WTC11 (cell line): ENCODE data around the gene ARHGAP10.

Source experiments
- CBFB ChIP-seq: sonication (generic); formaldehyde crosslinking; IDR thresholded peaks from 2 replicates; pipeline ENCODE4 v1.8.1; 2022; ENCODE audit warnings: mild to moderate bottlenecking, low read depth, missing genetic modification reagents
- CTCF ChIP-seq: fragments of 200-600 bp; IDR thresholded peaks from 2 replicates; pipeline ENCODE4 v1.8.0; 2022; ENCODE audit warnings: antibody characterized with exemption
- ELF4 ChIP-seq: sonication (generic); formaldehyde crosslinking; IDR thresholded peaks from 2 replicates; pipeline ENCODE4 v1.8.1; 2022; ENCODE audit warnings: low read depth, mild to moderate bottlenecking, moderate library complexity, missing genetic modification reagents
- JUN ChIP-seq: sonication (generic); formaldehyde crosslinking; IDR thresholded peaks from 2 replicates; pipeline ENCODE4 v1.8.0; 2023; ENCODE audit warnings: mild to moderate bottlenecking, missing genetic modification reagents
- NR2C2 ChIP-seq: sonication (generic); formaldehyde crosslinking; IDR thresholded peaks from 2 replicates; pipeline ENCODE4 v1.8.0; 2022; ENCODE audit warnings: mild to moderate bottlenecking, missing genetic modification reagents
- PRDM15 ChIP-seq: sonication (generic); formaldehyde crosslinking; IDR thresholded peaks from 2 replicates; pipeline ENCODE4 v1.8.0; 2022; ENCODE audit warnings: missing genetic modification reagents
- SMAD3 ChIP-seq: sonication (generic); formaldehyde crosslinking; IDR thresholded peaks from 2 replicates; pipeline ENCODE4 v1.8.0; 2022; ENCODE audit warnings: missing genetic modification reagents, mild to moderate bottlenecking, borderline replicate concordance
- SOX15 ChIP-seq: fragments of 250-450 bp; sonication (Bioruptor Pico); IDR thresholded peaks from 2 replicates; pipeline ENCODE4 v1.9.0; 2021; ENCODE audit warnings: mild to moderate bottlenecking
- TCF7 ChIP-seq: sonication (generic); formaldehyde crosslinking; IDR thresholded peaks from 2 replicates; pipeline ENCODE4 v1.8.0; 2022; ENCODE audit warnings: mild to moderate bottlenecking, low read depth, missing genetic modification reagents, moderate library complexity
- TEAD4 ChIP-seq: sonication (generic); formaldehyde crosslinking; IDR thresholded peaks from 2 replicates; pipeline ENCODE4 v1.8.0; 2022; ENCODE audit warnings: mild to moderate bottlenecking, missing genetic modification reagents
- TP53 ChIP-seq: sonication (generic); formaldehyde crosslinking; IDR thresholded peaks from 2 replicates; pipeline ENCODE4 v1.8.1; 2023; ENCODE audit warnings: mild to moderate bottlenecking, missing genetic modification reagents
- ZNF512 ChIP-seq: sonication (generic); formaldehyde crosslinking; IDR thresholded peaks from 2 replicates; pipeline ENCODE4 v1.8.1; 2022; ENCODE audit warnings: missing genetic modification reagents, borderline replicate concordance
- TF ChIP-seq, protein P1 (sequence below): sonication (generic); formaldehyde crosslinking; IDR thresholded peaks from 2 replicates; pipeline ENCODE4 v1.8.1; 2022; ENCODE audit warnings: low read depth, mild to moderate bottlenecking, moderate library complexity, missing genetic modification reagents, borderline replicate concordance

DNA sequence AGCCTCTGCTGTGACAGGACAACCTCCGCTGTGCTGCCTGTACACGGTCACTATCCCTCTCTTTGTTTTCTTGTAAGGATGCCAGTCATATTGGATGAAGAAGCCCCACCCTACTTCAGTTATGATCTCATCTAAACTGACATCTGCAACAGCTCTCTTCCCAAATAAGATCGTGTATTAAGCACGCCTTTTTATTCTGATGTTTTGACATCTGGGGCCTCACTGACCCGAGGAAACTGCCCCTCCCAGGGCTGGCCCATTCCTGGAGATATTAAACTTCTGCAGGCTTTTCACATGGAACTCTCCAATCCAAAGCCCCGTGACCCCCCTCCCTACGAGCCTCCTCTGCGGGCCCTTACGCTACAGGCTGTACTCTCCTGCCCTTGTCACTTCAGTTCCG, 232.0 kb downstream of the ARHGAP10 start:
- TF ChIP-seq JUN (CRISPR knock-in tag) (no peak), ZNF512 (CRISPR knock-in tag) (no peak), TCF7 (CRISPR knock-in tag) (no peak), TEAD4 (CRISPR knock-in tag) (no peak), CTCF (no peak), TP53 (CRISPR knock-in tag) (no peak), ELF4 (no peak), SOX15 (CRISPR knock-in tag) (no peak), NR2C2 (no peak), CBFB (CRISPR knock-in tag) (no peak), PRDM15 (CRISPR knock-in tag) (no peak), SMAD3 (CRISPR knock-in tag) (no peak)
- TF ChIP-seq, protein P1, sequence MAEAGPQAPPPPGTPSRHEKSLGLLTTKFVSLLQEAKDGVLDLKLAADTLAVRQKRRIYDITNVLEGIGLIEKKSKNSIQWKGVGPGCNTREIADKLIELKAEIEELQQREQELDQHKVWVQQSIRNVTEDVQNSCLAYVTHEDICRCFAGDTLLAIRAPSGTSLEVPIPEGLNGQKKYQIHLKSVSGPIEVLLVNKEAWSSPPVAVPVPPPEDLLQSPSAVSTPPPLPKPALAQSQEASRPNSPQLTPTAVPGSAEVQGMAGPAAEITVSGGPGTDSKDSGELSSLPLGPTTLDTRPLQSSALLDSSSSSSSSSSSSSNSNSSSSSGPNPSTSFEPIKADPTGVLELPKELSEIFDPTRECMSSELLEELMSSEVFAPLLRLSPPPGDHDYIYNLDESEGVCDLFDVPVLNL, result no peak
